ENCODE results near the gene RPL22L1. TPM values are rescaled to one million over a fixed set of nuclear protein-coding genes. Genes with fewer than 3 reads are reported as not detected.
A peak's percentile ranks its signal among the peaks of the same experiment; 100 is the strongest.

Gene RPL22L1
- 37.1 and 77.8 TPM in 2 replicates for total RNA-seq (2012; rRNA removed)
- polyA plus RNA-seq (2012; rRNA removed): 76.7 and 92.0 TPM in 2 replicates
- 16.6 and 35.7 TPM in 2 replicates for polyA plus RNA-seq (2012; cell fraction: cytosol; rRNA removed)
- 2.7 and 27.1 TPM in 2 replicates for polyA plus RNA-seq (2012; cell fraction: nucleus; rRNA removed; ENCODE audit: low replicate concordance)
- Bru-seq, nascent RNA: percentile 93 among the genes with signal in this experiment
- BruChase-seq, experiment 1, labeled RNA remaining after a 6-hour chase: percentile 72 among the genes with signal in this experiment
- BruChase-seq, experiment 2, labeled RNA remaining after a 2-hour chase: percentile 77 among the genes with signal in this experiment
- long read RNA-seq, transcript RPL22L1-201 (4 exons, 2,190 nt): major isoform, 19 of 36 reads
- long read RNA-seq, partial matches to known transcripts: 0 of 36 reads
- long read RNA-seq, other reads (novel, unspliced or antisense): 15 of 36 reads

DNA sequence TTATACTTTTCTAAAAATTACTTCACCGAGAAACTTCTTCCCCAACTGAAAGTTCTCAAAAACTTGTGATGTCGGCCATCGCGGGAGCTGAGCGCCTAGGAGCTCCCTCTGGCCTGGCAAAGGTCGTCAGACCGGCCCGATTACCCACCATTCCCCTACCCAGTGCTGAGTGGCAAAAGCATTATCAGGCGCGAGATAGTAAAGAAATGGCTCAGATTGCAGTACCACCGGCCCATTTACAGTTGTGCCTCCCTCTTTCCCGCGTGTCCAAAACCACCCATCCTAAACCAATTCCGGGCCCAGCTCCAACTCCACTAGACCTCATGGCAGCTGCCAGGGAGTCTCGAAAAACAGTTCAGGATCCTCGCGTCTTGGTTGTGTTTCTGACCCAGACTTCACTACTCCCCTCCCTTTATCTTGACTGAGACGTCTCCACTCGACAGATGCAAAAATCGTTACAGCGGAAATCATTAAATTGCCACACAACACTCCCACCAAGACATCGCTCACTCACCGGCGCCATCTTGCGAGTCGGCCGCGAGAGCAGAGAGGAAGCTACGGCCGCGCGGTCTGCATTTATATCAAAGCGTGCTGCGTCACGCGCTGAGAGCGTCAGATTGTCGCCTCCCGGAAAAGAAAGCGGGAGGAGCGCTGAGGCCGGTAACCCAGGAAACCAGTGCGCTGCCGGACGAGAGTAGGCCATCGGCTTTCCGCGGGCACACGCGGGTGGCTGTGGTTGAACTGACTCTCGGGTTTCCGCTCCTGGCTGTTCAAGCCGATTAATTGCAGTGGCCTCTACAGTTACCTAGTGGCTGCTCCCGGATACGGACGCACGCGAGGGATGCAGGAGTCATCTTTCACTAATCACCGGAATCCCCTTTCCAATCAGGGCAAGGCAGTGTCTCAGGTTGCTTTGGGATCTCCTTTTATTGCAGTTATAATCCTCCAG, at the start of gene RPL22L1:
Gene RPL22L1, minus strand, starts transcription at position 551 of the 949 bp plus-strand sequence. Its CDS starts 28 bp downstream, at position 523.
- dilution Hi-C loops (cut with HindIII; ENCODE audit: low sequenced_read_pairs, unreplicated experiment): no loop called here
- Histone ChIP-seq H2BK20ac (ENCODE audit: low read depth, low read length) (peak within 1 kb of the TSS; percentile 21; the same call in 1 of the 2 replicates), H3K4me1 (ENCODE audit: control insufficient read depth, insufficient read depth, low read length) (peaks cover 3% of the 10 kb centered on the region; the same call in 1 of the 2 replicates), H3K9me3 (ENCODE audit: control insufficient read depth, insufficient read depth, low read length) (no peaks in the 10 kb centered on the region), H3K23ac (ENCODE audit: low read depth, low read length) (peak within 1 kb of the TSS; percentile 97), H4K91ac (ENCODE audit: insufficient read depth, low read depth, low read length) (peak within 1 kb of the TSS; percentile 95), H3K14ac (replicated peaks; ENCODE audit: low read depth, low read length) (peak within 1 kb of the TSS; percentile 100), H3K36me3 (ENCODE audit: control insufficient read depth, insufficient read depth, low read length) (peaks cover 14% of the 10 kb centered on the region), H3K9ac (ENCODE audit: low read depth, low read length) (peak within 1 kb of the TSS; percentile 95), H4K20me1 (ENCODE audit: insufficient read depth, low read length) (peaks cover 15% of the 10 kb centered on the region; the same call in 1 of the 2 replicates), H3K4me3 (ENCODE audit: insufficient read depth, low read depth, low read length) (peak within 1 kb of the TSS; percentile 75), H2AK5ac (ENCODE audit: low read depth, low read length) (peak within 1 kb of the TSS; percentile 90), H3K4me2 (ENCODE audit: low read depth, low read length) (peak within 1 kb of the TSS; percentile 93), H4K5ac (ENCODE audit: low read depth, low read length) (peak within 1 kb of the TSS; percentile 88), H2BK15ac (ENCODE audit: low read depth, low read length) (peak within 1 kb of the TSS; percentile 51; the same call in 1 of the 3 replicates), H2BK5ac (ENCODE audit: low read depth, low read length, poor library complexity, severe bottlenecking) (peak within 1 kb of the TSS; percentile 84), H3K4ac (ENCODE audit: low read depth, low read length) (peak within 1 kb of the TSS; percentile 99), H3K27ac (ENCODE audit: insufficient read depth, low read length) (peak within 1 kb of the TSS; percentile 91), H2AFZ (replicated peaks; ENCODE audit: low read length, poor library complexity) (peak within 1 kb of the TSS; percentile 98), H2AK9ac (replicated peaks; ENCODE audit: low read depth, low read length, poor library complexity) (peak within 1 kb of the TSS; percentile 96), H4K8ac (ENCODE audit: low read depth in 2 of 2, low read length in 2 of 2) (peak within 1 kb of the TSS; percentile 88 to 98), H3K56ac (ENCODE audit: extremely low read depth, insufficient read depth, low read length) (peak within 1 kb of the TSS; percentile 99), H3K79me1 (ENCODE audit: low read depth in 1 of 2, low read length in 2 of 2) (peaks cover 3 to 31% of the 10 kb centered on the region in 2 experiments; a peak in 3 of 4 replicates), H3K9me1 (ENCODE audit: insufficient read depth, low read length) (peaks cover 4% of the 10 kb centered on the region; the same call in 1 of the 2 replicates), H3K27me3 (ENCODE audit: control insufficient read depth, insufficient read depth, low read length) (no peaks in the 10 kb centered on the region), H2BK120ac (ENCODE audit: low read depth, low read length) (peak within 1 kb of the TSS; percentile 85), H3K18ac (ENCODE audit: low read depth, low read length) (peak within 1 kb of the TSS; percentile 84)
- ATAC-seq (ENCODE audit: low read depth): peak; percentile 96
- intact Hi-C loops (cut with micrococcal nuclease): loop anchor here (2.0 kb wide), 1 partner anchor 39 kb away; the partner anchor contains the start of gene EIF5A2
- WGBS, 2 experiments (ENCODE audit: extremely low coverage in 2 of 2, insufficient read length in 1 of 2): 0% methylated on average over 20 of the region's 59 CpGs; no CpG with 5 or more reads in 1 of the 2 experiments
- BruUV-seq (replicated peaks): TSS peak; percentile 81
- CTCF ChIA-PET: interaction anchor here (0.8 to 1.1 kb wide), 2 partner anchors 29 to 57 kb away, joined by 3 read pairs; no protein-coding TSS in a partner anchor
- POLR2A ChIA-PET (ENCODE audit: unreplicated experiment): interaction anchor here (0.5 to 0.6 kb wide), 4 partner anchors 8 to 514 kb away, joined by 3 to 4 read pairs (median 4); no protein-coding TSS in a partner anchor
- DNase-seq: peak; percentile 95
- in situ Hi-C loops (cut with MboI; ENCODE audit: low sequenced_read_pairs): no loop called here
- 0 out of 2 replicates have a peak, but pooled peaks have one; percentile 7 for TF ChIP-seq FOS (IDR thresholded peaks at IDR 0.05; ENCODE audit: low read depth, low read length)
- TF ChIP-seq NFE2L2 (IDR thresholded peaks at IDR 0.05; ENCODE audit: low read depth, low read length): 0 out of 2 replicates have a peak, but pooled peaks have one; percentile 13
- TF ChIP-seq BHLHE40 (IDR thresholded peaks at IDR 0.05; ENCODE audit: low read depth, low read length): peak; percentile 94
- TF ChIP-seq MAFK (IDR thresholded peaks at IDR 0.05; ENCODE audit: low read depth, low read length): no peak
- TF ChIP-seq CEBPB (IDR thresholded peaks at IDR 0.05; ENCODE audit: low read depth, low read length): peak; percentile 58
- TF ChIP-seq, protein P1, sequence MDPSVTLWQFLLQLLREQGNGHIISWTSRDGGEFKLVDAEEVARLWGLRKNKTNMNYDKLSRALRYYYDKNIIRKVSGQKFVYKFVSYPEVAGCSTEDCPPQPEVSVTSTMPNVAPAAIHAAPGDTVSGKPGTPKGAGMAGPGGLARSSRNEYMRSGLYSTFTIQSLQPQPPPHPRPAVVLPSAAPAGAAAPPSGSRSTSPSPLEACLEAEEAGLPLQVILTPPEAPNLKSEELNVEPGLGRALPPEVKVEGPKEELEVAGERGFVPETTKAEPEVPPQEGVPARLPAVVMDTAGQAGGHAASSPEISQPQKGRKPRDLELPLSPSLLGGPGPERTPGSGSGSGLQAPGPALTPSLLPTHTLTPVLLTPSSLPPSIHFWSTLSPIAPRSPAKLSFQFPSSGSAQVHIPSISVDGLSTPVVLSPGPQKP (IDR thresholded peaks at IDR 0.05; ENCODE audit: borderline replicate concordance, low read depth, low read length): no peak
- peak; percentile 100 for TF ChIP-seq POLR2A (IDR thresholded peaks at IDR 0.05; ENCODE audit: low read depth, low read length)
- TF ChIP-seq RAD21 (IDR thresholded peaks at IDR 0.05; ENCODE audit: low read length): no peak
- TF ChIP-seq CHD1 (IDR thresholded peaks at IDR 0.05; ENCODE audit: low read depth, low read length): peak; percentile 91; the same call in 1 of the 2 replicates
- 0 out of 2 replicates have a peak, but pooled peaks have one; percentile 19 for TF ChIP-seq CTCF (conservative IDR thresholded peaks at IDR 0.05; ENCODE audit: low read depth, low read length)
- TF ChIP-seq MAZ (IDR thresholded peaks at IDR 0.05; ENCODE audit: borderline replicate concordance, low read depth, low read length): no peak
